Ascending aorta (tissue), 2 donors: ENCODE data around the gene TSSK2. TPM values are rescaled to one million over a fixed set of nuclear protein-coding genes. Genes with fewer than 3 reads are reported as not detected.

Experiments
- DNase-seq, 2 donors: peaks; one replicate each; pipeline ENCODE4 v3.0.0-alpha.2; 2019; ENCODE audit warnings: low spot score in 2 of 2
- H3K27ac ChIP-seq, 2 donors: fragments of 200-600 bp; sonication (generic); one replicate each; pipeline ENCODE4 v1.5.1; 2016 to 2017; ENCODE audit warnings: mild to moderate bottlenecking in 1 of 2
- H3K27me3 ChIP-seq: fragments of 200-600 bp; sonication (generic); one replicate; pipeline ENCODE4 v1.5.1; 2017
- H3K36me3 ChIP-seq, 2 donors: fragments of 200-600 bp; sonication (generic); one replicate each; pipeline ENCODE4 v1.5.1; 2016
- H3K4me1 ChIP-seq, 2 donors: fragments of 200-600 bp; sonication (generic); one replicate each; pipeline ENCODE4 v1.5.1; 2016 to 2017; ENCODE audit warnings: mild to moderate bottlenecking in 1 of 2
- H3K4me3 ChIP-seq, 2 donors: fragments of 200-600 bp; sonication (generic); one replicate each; pipeline ENCODE4 v1.5.1; 2016 to 2017; ENCODE audit warnings: mild to moderate bottlenecking in 1 of 2
- H3K9me3 ChIP-seq, 2 donors: fragments of 200-600 bp; sonication (generic); one replicate each; pipeline ENCODE4 v1.5.1; 2016
- CTCF ChIP-seq, 3 experiments: fragments of 200-600 bp in 2 of 3; fragments of 450-650 bp in 1 of 3; sonication (generic) in 2 of 3; IDR thresholded peaks; one replicate each; pipeline ENCODE4 v1.5.1; 2016 to 2019; ENCODE audit warnings: antibody characterized with exemption in 3 of 3, mild to moderate bottlenecking in 1 of 3, moderate library complexity in 1 of 3
- intact Hi-C: fragments of 100-400 bp; cut with DNase I; formaldehyde crosslinking; loops from one replicate; pipeline ENCODE4 v1.15.1; 2023
- total RNA-seq: library from RNA; depleted of rRNA; stranded (reverse); fragments of >200 nt; gene quantifications from one replicate; pipeline ENCODE4 v1.1.0, GENCODE V29; 2016

Gene TSSK2
- total RNA-seq, 1 donor from 2014 or later: not detected

GRCh38 chr22:19167106-19167869 is 36.2 kb downstream of the TSSK2 start:
- Histone ChIP-seq H3K4me3 (no peak overlapping the region), H3K9me3 (no peaks in the 10 kb centered on the region), H3K27me3 (no peaks in the 10 kb centered on the region), H3K4me1 (peaks cover 9 to 19% of the 10 kb centered on the region in 2 donors), H3K27ac (no peak overlapping the region), H3K36me3 (no peaks in the 10 kb centered on the region)
- intact Hi-C loops: no loop called here
- DNase-seq: no peak
- no peak for TF ChIP-seq CTCF (IDR thresholded peaks at IDR 0.05)

DNA sequence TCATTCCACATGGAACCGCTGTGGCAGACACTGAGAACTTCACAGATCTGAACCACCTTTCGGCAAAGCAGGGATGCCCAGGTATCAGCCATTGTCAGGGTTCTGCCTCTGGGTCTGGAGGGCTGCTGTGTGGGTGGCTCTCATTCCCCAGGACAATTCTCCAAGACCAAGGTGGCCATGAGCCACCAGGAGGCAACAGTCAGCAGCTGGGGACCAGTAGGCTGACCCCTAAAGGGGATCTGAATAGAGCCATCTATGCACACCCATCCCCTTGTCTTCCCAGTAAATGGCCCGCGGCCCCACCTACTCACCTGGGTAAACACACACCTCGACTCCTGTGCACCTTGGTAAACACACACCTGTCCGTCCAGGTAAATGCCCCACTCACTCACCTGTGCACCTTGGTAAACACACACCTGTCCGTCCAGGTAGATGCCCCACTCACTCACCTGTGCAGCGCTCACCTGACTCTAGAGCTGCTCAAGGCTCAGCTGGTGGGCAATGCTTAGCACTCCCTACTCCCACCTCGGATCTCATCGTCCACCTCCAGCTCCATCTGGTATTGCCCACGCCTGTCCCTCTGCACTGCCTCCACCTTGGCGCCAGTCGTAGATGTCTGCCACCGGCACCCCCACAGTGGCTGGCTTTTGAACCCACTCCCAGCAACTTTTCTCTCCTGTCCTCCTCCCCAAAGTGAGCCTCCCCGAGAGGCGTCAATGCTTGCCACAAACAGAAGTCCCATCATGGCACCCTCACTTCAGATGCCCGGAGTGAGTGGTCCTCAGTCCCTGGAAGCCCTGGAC is 37.2 kb downstream of the TSSK2 start:
- intact Hi-C loops: no loop called here
- Histone ChIP-seq H3K4me1 (peaks cover 9 to 28% of the 10 kb centered on the region in 2 donors), H3K27me3 (no peaks in the 10 kb centered on the region), H3K4me3 (no peak overlapping the region), H3K27ac (no peak overlapping the region), H3K9me3 (no peaks in the 10 kb centered on the region), H3K36me3 (no peaks in the 10 kb centered on the region)
- no peak for DNase-seq
- no peak for TF ChIP-seq CTCF (IDR thresholded peaks at IDR 0.05)

DNA sequence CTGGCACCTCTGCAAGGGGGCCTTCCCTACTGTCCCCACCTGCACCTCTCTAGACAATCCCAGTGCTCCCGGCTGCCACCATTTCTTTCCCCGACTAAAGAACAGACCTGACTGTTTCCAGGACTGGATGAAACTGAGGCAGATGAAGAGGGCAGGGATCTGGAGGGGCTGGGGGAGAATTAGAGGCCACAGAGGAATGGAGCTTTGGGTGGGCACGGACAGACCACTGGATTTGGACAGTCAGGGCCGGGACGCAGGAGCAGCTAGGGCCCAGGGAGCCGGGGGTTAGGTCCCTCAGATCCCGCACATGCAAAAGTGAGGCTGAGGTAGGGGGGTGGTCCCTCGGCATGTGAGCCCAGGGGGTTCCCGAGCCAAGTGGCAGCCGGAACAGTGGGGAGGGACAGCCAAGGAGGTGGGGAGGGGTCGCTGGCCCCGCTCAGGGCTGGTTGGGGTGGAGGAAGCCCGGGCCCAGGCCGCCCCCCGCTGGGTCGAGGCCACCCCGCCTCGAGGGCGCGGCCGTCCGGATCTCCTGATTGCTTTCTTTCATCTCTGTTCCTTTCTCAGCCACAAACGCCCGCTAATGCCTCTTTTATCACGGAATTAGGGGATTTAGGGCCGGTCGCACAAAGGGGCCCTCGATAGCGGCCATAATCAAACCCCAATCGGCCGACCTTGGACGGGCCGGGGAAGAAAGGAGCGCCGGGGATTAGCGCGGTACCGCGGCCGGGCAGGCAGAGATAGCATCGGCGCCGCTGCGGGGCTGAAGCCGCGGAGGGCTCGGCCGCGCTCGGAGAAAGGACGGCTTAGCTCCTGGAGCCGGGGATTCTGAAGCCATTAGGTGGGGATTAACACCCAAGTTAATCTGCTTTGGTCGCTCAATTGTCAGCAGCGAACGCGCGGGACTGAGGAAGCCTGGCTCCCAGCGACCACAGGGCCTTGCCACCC is 38.2 kb downstream of the TSSK2 start:
- no peak for TF ChIP-seq CTCF (IDR thresholded peaks at IDR 0.05)

GRCh38 chr22:19169947-19170318 is 38.8 kb downstream of the TSSK2 start:
- intact Hi-C loops: no loop called here
- peaks cover 9 to 44% of the 10 kb centered on the region in 2 donors for H3K4me1 ChIP-seq
- peak overlapping the region; percentile 45 to 88 for H3K4me3 ChIP-seq
- no peaks in the 10 kb centered on the region for H3K27me3 ChIP-seq
- DNase-seq: no peak
- no peak for TF ChIP-seq CTCF (IDR thresholded peaks at IDR 0.05)
- H3K36me3 ChIP-seq: no peaks in the 10 kb centered on the region
- H3K9me3 ChIP-seq: no peaks in the 10 kb centered on the region
- H3K27ac ChIP-seq: no peak overlapping the region

More for the DNA sequence above, 38.2 kb downstream of the TSSK2 start:
- H3K4me1 ChIP-seq: peaks cover 9 to 37% of the 10 kb centered on the region in 2 donors
- intact Hi-C loops: no loop called here
- no peak for DNase-seq
- no peaks in the 10 kb centered on the region for H3K9me3 ChIP-seq
- no peaks in the 10 kb centered on the region for H3K36me3 ChIP-seq
- no peak overlapping the region for H3K27ac ChIP-seq
- peak overlapping the region; percentile 45 to 88 for H3K4me3 ChIP-seq
- no peaks in the 10 kb centered on the region for H3K27me3 ChIP-seq
